OCI-M2 (cell line): ENCODE results near the gene HHLA2.
"Not testable (repeated sequence)": the region's sequence is repeated elsewhere in the genome, so short reads cannot be mapped to it uniquely, and the experiment has no call there.

Experiments
- DNase-seq: peaks from one replicate; lab custom pipeline; 2025; ENCODE audit not compliant: unreplicated experiment; lab: John Stamatoyannopoulos, UW

HHLA2 gene

GRCh38 chr3:108341911-108342310 lies 45.6 kb downstream of the HHLA2 start:
- no peak for DNase-seq

GRCh38 chr3:108342837-108343486 lies 46.6 kb downstream of the HHLA2 start:
- DNase-seq: no peak

- no peak for DNase-seq
These were observed 47.1 kb downstream of the HHLA2 start for GRCh38 chr3:108343491-108343890.

GRCh38 chr3:108345492-108346205 lies 49.3 kb downstream of the HHLA2 start:
- no peak for DNase-seq

GRCh38 chr3:108346301-108347227 lies 50.2 kb downstream of the HHLA2 start:
- DNase-seq: no peak

GRCh38 chr3:108352176-108352575 lies 55.8 kb downstream of the HHLA2 start:
- no peak for DNase-seq

- no peak for DNase-seq
These were observed 58.2 kb downstream of the HHLA2 start for GRCh38 chr3:108354562-108354961.

GRCh38 chr3:108357042-108357441 lies 60.7 kb downstream of the HHLA2 start:
- no peak for DNase-seq

GRCh38 chr3:108359011-108359410 lies 62.7 kb downstream of the HHLA2 start:
- no peak for DNase-seq

GRCh38 chr3:108376026-108376425 lies 79.7 kb downstream of the HHLA2 start:
- DNase-seq: no peak

GRCh38 chr3:108377384-108377783 lies 81.0 kb downstream of the HHLA2 start:
- no peak for DNase-seq

- DNase-seq: no peak
These were observed 82.0 kb downstream of the HHLA2 start for GRCh38 chr3:108378153-108378951.

- not testable (repeated sequence) for DNase-seq
These were observed 82.6 kb downstream of the HHLA2 start for GRCh38 chr3:108378952-108379342.

GRCh38 chr3:108380128-108380795 lies 83.9 kb downstream of the HHLA2 start:
- no peak for DNase-seq

GRCh38 chr3:108381529-108382140 lies 85.3 kb downstream of the HHLA2 start:
- DNase-seq: no peak

- no peak for DNase-seq
These were observed 87.0 kb downstream of the HHLA2 start for GRCh38 chr3:108383306-108383705.

GRCh38 chr3:108387063-108387462 lies 90.7 kb downstream of the HHLA2 start:
- no peak for DNase-seq

- DNase-seq: no peak
These were observed 92.1 kb downstream of the HHLA2 start for GRCh38 chr3:108388136-108389132.

GRCh38 chr3:108389372-108389771 lies 93.0 kb downstream of the HHLA2 start:
- DNase-seq: no peak
